Stimulated activated CD4-positive, alpha-beta T cell treated with anti-CD3 and anti-CD28 coated beads, Interleukin-1b, Interleukin-23, amount 100 ng/mL, for 4 hours (primary cell): ENCODE measurements around the gene ADGRD2.

Experiments
- DNase-seq, 2 donors: peaks; one replicate each; pipeline ENCODE4 v3.0.0-alpha.2; 2020; ENCODE audit warnings: low read depth in 2 of 2

Gene ADGRD2

DNA sequence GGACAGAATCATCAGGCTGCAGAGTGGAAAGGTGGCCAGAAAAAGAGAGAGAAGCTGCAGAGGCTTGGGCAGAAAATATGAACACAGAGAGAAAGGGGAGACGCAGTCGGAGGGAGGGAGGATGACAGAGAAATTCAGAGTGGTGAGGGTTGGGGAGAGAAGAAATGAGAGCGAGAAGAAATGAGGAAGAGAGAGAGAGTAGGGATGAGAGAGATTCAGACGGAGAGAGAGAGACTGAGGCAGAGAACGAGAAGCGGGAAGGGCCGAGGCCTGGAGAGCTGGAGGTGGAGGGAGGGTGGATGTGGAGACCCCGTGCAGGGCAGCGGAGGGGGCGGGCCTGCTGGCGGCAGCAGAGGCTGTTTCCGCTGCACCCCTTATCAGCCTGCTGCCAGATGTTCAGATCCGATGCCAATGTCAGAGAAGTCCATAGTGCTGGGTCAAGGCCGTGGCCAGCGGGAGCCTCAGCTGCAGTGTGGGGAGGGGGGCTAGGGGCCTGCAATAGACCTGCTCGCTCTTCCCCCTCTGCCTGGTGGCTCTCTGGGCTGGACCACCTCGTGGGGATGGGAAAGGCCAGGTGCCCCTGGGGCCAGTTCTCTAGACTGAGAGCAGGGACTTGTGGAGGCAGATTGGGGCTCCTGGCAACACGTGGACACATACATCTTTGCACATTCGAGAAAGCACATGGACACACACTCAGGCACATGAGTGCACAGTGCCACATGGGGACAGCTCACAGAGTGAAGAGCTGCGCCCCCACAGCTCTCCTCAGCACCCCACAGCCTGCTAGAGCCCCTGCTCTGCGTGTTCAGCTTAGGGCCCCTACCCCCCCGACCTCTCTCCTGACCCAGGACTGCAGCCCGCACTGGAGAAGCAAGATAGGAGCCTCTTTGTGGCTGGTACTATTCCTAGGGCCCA, 61.9 kb downstream of the ADGRD2 start:
- no peak for DNase-seq

DNA sequence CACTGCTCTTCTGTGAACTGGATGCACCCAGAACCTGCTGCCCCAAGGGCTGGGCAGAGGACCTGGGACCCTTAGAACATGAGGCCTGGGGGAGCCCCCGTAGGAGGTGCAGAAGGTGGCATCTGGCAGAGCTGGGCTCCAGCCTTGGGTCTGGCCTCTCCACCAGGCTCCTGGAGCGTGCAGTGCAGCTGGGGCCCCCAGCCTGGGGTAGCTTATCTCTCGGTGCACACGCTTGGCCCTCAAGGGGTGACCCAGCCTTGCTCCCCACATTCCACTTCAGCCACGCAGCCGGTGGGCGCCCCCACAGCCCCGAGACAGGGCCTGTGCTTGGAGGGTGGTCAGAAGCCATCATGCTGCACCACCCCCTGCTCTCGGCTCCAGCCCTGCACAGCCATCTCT, 62.6 kb downstream of the ADGRD2 start:
- no peak for DNase-seq

DNA sequence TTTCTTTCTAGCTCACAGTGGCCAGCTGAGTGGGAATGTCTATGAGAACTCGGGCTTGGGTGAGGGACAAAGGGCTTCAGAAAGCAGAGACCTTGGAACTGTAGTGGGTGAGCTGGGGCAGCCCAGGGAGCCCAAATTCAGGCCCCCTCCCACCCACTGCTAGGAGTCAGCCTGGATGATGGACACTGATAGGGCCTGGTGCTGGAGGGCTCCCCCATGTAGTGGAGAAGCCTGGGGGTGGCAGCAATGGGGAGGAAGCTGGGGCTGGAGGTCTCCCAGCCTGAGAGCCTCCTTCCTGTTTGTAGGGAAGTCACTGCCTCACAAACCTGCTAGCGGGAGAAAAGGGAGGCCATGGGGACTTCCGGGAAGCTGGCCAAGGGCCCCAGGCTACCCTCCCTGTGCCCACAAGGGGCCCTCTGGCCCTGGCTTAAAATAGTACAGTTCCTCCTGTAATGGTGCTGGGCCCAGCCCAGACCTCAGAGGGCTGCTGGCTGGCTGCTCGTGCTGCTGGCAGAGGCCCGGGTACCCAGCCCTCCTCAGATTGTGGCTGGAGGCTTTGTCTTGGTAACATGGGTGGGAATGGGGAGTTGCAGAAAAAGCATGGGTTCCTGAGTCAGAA, 63.2 kb downstream of the ADGRD2 start:
- no peak for DNase-seq

DNA sequence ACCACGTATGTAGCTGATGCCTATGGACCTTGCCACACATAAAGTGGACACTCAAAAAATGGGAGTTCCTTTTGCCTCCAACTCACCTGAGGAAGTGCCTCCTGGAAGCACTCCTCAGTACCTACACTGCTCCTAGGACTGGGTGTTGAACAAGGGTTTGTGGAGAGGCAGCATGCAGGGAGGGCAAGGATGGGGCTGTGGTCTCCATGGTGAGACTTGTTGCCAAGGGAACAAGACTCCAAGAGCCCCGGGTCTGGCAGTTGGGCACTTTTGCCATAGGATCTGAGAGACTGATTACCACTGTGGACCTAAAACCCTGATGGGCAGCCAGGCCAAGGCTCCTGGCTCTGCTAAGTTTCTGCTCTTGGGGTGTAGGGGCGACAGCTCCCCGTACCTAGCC, 63.9 kb downstream of the ADGRD2 start:
- DNase-seq = no peak

DNA sequence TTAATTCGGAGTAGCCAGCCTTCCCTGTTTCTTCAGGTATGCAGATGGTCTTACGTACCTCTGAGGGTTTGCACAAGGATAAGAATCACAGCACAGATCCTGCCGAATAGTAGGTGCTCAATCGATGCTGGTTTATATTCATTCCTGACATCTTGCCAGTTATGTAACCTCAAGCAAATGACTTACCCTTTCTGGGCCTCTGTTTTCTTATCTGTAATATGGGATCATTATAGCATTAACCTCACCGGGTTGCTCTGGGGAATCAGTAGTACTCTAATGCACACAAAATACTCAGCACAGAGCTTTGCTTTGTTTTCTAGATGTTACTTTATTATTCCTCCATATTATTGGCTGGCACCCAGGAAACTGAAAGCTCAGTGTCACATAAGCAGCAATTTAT, 64.6 kb downstream of the ADGRD2 start:
- DNase-seq = no peak

DNA sequence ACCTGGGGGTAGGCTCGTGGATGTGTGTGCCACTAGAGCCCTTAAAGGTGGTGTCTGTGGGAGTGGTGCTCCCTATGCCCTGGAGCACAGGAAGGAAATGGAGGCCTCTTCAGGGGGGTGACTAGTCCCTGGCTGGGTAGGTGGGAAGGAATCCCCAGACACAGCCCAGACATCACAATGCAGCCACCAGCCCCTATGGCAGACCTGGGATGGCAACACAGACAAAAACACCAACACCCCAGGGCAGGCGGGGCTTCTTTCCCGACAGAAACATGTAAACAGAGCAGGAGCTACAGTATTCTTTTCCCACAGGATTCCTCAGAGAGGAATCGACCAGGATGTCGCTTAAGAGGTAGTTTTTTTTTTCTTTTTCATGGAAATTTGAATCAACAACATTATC, 67.3 kb downstream of the ADGRD2 start:
- DNase-seq = no peak

DNA sequence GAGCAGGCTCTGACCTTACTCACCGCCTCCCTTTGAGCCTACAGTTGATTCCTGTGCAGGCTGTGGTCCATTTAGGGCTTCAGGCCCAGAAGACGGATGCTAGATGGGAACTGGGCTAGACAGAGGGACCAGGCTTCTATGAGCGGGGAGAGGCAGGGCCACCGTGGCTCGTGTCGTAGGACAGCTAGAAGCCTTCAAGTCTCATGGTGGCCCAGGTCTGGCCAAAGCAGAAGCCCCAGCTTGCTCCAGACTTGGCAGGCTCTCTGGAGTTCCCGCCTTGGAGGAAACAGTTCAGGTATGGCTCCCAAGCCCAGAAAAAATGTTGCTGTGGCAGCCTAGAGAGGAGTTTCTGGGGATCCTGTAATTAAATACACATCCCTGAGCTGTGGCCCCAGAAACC, 67.9 kb downstream of the ADGRD2 start:
- DNase-seq = no peak

DNA sequence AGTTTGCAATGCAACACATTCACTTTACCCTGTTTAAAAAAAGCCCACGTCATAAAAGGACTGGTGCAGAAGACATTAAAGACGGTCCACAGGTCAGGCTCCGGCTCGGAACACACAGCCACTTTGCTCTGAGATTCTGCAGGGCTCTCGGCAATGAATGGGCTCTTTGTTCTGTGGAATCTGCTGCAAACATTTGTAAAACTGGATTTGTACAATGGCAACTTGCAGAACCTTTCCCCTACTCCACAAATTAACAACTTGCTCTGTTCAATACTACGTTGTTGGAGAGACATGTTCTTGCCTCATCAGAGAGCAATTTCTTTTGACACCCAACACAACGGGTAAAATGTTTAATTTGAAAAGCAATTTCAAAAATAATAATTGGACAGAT, 70.0 kb downstream of the ADGRD2 start:
- no peak for DNase-seq

DNA sequence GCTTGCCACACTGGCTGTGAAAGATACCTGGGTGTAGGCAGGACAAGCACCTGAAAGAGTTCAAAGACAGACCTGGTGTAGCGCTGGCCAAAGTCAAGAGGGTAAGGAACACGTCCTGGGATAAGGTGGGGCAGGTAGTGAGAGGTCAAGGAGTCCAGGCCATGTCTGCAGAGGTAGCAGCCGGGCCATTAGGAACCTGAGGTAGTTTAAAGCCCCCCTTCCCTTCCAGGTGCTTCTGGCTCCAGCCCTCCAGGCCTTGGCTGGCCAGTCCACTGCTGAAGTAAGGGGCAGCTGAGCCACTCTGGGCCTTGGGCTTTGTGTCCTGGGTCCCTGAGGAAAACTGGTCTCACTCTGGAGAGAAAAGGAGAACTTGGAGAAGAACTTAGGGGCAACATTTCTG, 70.9 kb downstream of the ADGRD2 start:
- DNase-seq = no peak

DNA sequence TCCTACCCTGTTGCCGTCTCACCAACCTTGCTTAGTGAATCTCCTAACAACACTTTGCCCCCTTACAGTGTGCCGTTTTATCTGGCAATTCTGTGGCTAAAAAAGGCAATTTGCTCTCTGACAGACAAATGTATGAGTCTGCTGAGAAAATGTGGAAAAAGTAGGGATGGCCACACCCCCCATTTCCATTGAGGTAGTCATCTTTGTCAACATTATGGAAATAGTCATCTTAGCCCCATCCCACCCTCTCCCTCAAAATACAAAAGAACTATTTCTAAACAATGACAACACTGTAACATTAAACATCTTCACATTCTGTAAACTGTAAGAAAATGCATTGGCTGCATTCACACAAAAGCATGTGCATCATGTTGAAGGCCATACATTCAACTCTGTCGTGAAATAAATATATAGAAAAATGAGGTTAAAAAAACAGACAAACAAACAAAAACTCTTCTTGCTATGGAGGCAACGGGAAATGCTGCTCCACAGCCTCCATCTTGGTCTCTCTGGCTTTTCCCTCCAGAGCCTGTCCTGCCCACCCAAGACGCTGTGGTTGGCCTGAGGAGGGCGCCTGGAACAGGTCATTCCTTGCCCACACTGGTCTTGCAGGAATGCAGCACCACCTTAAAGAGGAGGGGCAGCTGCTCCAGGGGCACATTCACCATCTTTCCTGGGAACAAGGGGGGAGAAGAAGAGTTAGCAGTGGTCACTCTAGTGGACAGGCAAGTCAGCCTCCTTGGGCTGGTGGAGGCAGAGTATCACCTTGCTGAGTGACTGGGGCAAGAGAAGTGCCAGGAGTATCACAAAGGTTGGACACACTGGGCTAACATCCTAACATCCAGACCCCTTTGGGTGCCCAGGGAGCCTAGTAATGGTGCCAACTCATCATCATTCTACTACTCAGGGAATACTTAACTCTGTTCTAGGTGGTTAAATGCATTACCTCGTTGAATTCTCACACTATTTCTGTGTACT, 72.2 kb downstream of the ADGRD2 start:
- DNase-seq = no peak

DNA sequence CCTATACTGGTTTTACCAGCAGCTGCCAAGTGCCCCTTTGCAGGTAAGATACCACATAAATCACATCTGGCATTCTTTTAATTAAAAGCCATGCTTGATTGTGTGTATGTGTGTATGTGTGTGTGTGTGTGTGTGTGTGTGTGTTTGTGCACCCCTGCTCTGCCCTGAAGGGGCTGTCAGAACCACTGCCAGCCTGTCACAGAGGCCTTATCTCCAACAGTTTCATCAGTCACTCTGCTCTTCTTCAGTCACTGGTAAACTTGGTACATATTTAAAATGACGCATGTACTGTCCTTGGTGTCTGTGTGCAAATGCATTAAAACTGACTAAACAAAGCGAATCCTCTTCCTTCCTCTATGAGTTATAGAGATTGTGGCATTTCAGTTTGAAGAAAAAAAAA, 75.9 kb downstream of the ADGRD2 start:
- no peak for DNase-seq

DNA sequence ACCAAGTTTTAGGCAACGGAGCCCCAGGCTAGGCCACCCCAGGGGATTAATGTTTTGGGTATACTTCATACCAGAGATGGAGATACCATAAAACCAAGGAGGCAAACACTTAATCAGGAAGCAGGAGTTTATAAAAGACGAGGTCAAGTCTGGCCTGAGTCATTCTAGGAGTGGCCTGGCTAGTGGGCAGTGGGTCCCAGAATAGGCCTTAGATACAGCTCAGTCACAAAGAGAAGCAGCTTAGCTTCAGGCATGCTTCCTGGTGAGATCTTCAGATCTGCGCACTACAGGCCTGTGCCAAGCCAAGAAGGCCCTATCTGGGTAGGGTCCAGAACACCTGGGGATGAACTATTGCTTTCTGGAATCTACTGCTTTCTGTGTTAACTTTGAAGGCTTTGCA, 77.5 kb downstream of the ADGRD2 start:
- no peak for DNase-seq
